ENCODE measurements around the gene KIAA2012. TPM values are rescaled to one million over a fixed set of nuclear protein-coding genes. Genes with fewer than 3 reads are reported as not detected.

The KIAA2012 gene
- total RNA-seq, 1 donor from 2014 or later, result not detected

GRCh38 chr2:202030691-202031090, 42.4 kb upstream of the KIAA2012 start:
- peaks cover 9% of the 10 kb centered on the region for H3K4me1 Mint-ChIP-seq (ENCODE audit: low read depth)
- H3K36me3 Mint-ChIP-seq (ENCODE audit: insufficient read depth), result no peaks in the 10 kb centered on the region
- DNase-seq (ENCODE audit: low spot score, unreplicated experiment), result no peak
- H3K27ac Mint-ChIP-seq, result no peak overlapping the region
- H3K4me3 Mint-ChIP-seq (ENCODE audit: low read depth), result no peak overlapping the region
- TF ChIP-seq, protein P1, sequence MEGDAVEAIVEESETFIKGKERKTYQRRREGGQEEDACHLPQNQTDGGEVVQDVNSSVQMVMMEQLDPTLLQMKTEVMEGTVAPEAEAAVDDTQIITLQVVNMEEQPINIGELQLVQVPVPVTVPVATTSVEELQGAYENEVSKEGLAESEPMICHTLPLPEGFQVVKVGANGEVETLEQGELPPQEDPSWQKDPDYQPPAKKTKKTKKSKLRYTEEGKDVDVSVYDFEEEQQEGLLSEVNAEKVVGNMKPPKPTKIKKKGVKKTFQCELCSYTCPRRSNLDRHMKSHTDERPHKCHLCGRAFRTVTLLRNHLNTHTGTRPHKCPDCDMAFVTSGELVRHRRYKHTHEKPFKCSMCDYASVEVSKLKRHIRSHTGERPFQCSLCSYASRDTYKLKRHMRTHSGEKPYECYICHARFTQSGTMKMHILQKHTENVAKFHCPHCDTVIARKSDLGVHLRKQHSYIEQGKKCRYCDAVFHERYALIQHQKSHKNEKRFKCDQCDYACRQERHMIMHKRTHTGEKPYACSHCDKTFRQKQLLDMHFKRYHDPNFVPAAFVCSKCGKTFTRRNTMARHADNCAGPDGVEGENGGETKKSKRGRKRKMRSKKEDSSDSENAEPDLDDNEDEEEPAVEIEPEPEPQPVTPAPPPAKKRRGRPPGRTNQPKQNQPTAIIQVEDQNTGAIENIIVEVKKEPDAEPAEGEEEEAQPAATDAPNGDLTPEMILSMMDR (IDR thresholded peaks at IDR 0.05; ENCODE audit: unreplicated experiment), result no peak
- H3K9me3 Mint-ChIP-seq (ENCODE audit: low read depth), result no peaks in the 10 kb centered on the region
- H3K27me3 Mint-ChIP-seq, result peaks cover 3% of the 10 kb centered on the region

GRCh38 chr2:202031246-202031951, 41.7 kb upstream of the KIAA2012 start:
- Mint-ChIP-seq H3K4me3 (ENCODE audit: low read depth) (peak overlapping the region; percentile 82), H3K4me1 (ENCODE audit: low read depth) (peaks cover 9% of the 10 kb centered on the region), H3K27ac (peak overlapping the region; percentile 99), H3K9me3 (ENCODE audit: low read depth) (no peaks in the 10 kb centered on the region), H3K27me3 (peaks cover under 1% of the 10 kb centered on the region), H3K36me3 (ENCODE audit: insufficient read depth) (no peaks in the 10 kb centered on the region)
- DNase-seq (ENCODE audit: low spot score, unreplicated experiment), result no peak
- TF ChIP-seq, protein P1 (IDR thresholded peaks at IDR 0.05; ENCODE audit: unreplicated experiment), result no peak

DNA sequence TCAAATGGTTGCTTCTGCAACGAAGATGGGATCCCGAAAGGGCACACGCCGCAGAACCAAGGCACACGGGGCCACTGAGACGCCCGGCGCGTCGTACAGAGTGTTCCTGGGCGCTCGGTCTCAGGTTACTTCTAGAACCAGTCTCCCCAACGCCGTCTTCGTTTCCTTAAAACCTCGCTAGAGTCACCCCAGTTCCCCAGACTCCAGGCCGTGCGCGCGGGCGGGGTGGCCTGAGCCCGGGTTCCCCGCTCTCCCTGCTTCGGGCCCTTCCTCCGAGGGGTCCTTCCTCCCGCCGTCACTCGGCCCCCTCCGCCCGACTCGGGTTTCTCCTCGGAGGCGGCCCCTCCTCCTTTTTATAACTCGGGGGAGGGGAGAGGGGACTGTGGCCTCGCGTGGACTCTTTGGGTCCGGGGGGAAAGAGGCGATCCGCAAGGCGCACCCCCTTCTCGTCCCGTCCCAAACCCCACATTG, 40.2 kb upstream of the KIAA2012 start:
- Mint-ChIP-seq H3K27me3 (no peaks in the 10 kb centered on the region), H3K27ac (peak overlapping the region; percentile 99), H3K4me3 (ENCODE audit: low read depth) (peak overlapping the region; percentile 82), H3K9me3 (ENCODE audit: low read depth) (no peaks in the 10 kb centered on the region), H3K36me3 (ENCODE audit: insufficient read depth) (no peaks in the 10 kb centered on the region), H3K4me1 (ENCODE audit: low read depth) (peaks cover 12% of the 10 kb centered on the region)
- DNase-seq (ENCODE audit: low spot score, unreplicated experiment), result peak; percentile 63
- TF ChIP-seq, protein P1 (IDR thresholded peaks at IDR 0.05; ENCODE audit: unreplicated experiment), result no peak

- Mint-ChIP-seq H3K36me3 (ENCODE audit: insufficient read depth) (peaks cover 2% of the 10 kb centered on the region), H3K4me3 (ENCODE audit: low read depth) (peak within 1 kb of the TSS; percentile 85), H3K4me1 (ENCODE audit: low read depth) (peaks cover 14% of the 10 kb centered on the region), H3K9me3 (ENCODE audit: low read depth) (no peaks in the 10 kb centered on the region), H3K27ac (peak within 1 kb of the TSS; percentile 99), H3K27me3 (no peaks in the 10 kb centered on the region)
- TF ChIP-seq, protein P1 (IDR thresholded peaks at IDR 0.05; ENCODE audit: unreplicated experiment), result peak; percentile 30
- DNase-seq (ENCODE audit: low spot score, unreplicated experiment), result peak; percentile 92
Observed at GRCh38 chr2:202033317-202034248, 39.5 kb upstream of the KIAA2012 start, which contains the start of gene FZD7. Gene FZD7 (plus strand): TSS chr2:202033855. CDS start chr2:202034648, 793 bp downstream.
